Suppressor macrophage treated with lipopolysaccharide for 1 hour (primary cell): ENCODE results near the gene CARD11.
A peak's percentile ranks its signal among the peaks of the same experiment; 100 is the strongest.

Experiments used
- DNase-seq, 3 donors: peaks; one replicate each; pipeline ENCODE4 v3.0.0-alpha.2; 2020 to 2022

Gene CARD11

DNA sequence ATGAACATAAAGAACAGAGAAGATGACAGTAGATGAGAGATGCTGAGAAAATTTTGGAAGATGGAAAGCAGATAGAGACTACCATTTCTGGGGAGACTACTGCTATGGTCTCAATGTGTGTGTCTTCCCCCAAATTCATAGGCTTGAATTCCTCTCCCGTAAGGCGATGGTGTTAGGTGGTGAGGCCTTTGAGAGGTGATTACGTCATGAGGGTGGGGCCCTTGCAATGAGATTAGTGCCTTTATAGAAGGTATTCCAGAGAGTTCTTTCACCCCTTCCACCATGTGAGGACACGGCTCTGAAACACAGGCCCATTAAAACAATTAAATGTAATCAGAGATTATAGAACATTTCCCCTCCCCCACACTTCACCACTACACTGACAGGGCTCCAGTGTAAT lies 23.9 kb downstream of the CARD11 start:
- no peak for DNase-seq

DNA sequence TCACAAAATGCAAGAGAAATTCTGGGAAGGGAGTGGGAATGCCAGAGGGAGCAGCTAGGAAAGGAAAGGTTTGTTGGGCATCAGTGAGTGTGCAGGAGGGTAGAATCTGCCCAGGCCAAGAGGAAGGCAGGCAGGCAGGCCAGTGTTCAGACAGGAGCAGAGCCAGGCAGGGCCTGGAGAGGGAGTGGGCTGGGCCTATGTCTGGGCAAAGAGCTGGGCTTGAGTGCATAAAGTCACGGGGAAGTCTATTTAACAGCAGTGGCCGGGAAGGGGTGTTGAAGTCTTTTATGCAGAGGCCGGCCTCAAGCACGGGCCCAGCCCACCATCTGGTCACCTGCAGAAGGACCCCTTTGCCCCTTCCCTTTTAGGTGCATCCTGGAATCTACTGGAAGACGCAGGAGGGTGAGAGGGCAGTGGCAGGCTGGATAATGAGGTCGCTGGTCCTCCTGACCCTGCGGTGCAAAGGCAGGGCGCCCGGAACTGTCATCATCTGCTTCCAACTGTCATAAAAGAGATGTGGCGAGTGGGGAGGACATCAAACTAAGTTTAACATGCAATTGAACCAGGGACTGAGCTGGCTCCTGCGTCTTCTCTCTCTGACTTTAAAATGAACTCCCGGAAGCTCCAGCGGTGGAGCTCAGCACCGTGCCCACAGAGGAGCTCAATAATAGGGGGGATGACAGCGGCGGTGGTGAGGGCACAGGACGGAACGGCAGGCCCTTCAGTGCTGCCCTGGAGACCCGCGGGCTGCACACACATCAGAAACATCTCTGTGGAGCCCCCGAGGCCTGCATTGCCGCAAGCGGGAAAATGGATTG lies 29.5 kb downstream of the CARD11 start:
- no peak for DNase-seq

DNA sequence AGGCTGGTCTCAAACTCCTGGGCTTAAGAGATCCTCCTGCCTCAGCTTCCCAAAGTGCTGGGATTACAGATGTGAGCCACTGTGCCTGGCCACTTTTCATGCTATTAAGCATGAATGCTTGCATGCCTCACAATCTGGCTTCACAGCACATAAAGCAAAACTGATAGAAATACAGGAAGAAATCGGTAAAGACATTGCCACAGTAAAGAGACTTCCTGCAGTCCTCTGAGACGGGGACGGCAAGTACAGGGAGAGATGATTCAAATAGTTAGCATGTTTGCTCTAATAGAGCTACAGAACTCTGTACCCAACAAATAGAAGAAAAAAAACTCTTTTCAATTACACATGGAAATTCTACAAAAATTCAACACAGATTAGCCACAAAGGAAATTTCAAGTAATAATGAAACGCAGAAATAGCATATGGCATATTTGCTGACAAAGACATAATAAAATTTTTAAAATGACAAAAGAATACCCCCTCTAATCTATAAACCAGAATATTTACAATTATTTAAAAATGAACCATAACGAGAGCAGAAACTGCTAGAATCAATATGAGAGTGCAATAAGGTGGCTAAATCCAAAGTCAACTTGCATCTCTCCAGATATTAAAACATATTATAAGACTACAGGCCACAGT lies 32.3 kb downstream of the CARD11 start:
- no peak for DNase-seq

DNA sequence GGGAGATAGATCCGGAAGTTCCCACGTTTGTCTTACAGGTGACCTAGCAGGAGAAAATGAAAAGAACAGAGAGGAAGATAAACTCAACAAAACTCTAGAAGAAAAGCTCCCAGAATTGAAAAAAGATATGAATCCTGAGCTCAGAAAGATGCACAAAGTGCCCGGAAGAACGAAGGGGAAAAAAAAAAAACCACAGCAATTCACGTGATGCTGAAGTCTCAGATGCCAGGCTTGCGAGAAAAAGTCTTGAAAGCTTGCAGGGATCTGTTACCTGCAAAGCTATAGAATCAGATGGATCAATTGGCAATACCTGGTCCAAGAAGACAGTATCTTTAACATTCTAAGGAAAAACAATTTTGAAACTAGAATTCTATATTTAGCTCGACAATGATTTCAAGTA lies 33.5 kb downstream of the CARD11 start:
- DNase-seq, result no peak

DNA sequence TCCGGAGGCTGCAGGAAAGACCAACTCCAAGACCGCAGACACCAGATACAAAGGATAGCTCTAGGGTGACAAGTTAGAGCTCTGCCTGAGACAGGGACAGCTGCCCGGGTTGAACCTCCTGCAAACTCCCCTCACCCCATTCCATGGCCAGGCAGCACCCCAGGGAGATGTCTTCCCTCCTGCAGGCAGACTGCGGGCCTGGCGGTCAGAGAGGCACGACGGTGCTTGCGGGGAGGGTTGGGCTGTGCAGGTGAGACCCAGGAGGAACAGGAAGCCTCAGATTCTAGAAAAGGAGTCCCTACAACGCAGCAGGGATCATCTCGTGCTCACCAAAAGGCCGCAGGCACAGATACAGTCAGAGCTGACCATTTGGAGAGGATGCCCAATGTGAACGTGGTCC lies 34.6 kb downstream of the CARD11 start:
- DNase-seq, result no peak

DNA sequence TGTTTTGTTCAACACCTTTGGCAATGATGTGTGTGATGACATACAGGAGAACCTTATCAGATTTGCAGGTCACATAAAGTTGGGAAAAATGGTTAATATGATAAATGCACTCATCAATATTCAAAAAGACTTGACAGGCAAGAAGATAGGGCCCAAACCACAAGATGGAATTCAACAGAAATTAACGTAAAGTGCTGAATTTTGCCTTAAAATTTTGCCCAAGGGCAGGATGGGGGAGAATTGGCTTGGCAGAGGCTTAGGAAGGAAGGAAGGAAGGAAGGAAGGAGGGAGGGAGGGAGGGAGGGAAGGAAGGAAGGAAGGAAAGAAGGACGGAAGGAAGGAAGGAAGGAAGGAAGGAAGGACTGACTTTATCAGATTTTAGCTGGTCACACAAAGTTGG lies 35.3 kb downstream of the CARD11 start:
- DNase-seq, result no peak

DNA sequence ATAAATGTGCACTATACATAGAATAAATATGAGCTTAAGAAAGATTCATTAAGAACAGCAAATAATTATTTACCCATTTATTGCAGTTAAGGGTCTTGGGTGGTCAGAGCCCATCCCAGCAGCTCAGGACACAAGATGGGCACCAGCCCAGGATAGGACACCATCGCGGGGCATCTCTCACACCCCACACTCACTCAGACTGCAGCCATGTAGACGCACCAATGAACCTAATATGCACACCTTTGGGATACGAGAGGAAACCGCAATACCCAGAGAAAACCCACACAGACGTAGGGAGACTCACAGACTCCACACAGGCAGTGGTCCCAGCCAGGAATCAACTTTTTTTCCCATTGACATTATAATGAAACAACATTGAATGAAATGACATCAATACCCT lies 36.0 kb downstream of the CARD11 start:
- DNase-seq, result no peak

DNA sequence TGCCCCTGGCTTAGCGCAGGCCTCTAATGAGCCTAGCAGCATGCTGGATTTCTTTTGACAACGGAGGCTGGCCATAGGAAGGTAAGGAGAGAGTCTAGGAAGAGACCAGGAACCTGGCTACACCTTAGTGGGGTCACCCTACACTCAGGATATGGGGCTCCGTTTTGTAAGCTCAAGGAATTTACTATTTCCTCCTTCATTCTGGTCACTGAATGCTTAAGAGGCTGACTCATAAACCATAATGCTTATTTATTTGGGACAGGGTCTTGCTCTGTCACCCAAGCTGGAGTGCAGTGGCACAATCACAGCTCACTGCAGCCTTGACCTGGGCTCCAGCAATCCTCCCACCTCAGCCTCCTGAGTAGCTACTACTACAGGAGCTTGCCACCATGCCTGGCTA lies 38.4 kb downstream of the CARD11 start:
- no peak for DNase-seq

DNA sequence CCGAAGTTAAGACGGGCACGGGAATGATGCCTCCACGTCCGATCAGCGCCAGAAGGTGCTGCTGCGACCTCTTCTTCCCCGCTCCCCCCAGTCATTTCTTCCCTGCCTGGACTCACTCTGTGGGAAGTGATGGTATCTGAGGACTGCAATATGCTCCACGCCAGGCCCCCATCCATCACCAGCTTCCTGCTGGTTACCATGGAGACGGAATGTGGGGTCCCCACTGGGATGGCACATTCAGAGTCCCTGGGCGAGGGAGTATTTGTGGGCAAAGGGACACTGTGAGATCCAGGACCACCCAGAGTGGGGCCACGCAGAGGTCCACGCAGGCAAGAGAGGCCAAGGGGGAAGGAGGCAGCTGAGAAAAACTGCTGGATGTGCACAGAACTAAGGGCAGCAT lies 39.7 kb downstream of the CARD11 start:
- DNase-seq, result no peak

DNA sequence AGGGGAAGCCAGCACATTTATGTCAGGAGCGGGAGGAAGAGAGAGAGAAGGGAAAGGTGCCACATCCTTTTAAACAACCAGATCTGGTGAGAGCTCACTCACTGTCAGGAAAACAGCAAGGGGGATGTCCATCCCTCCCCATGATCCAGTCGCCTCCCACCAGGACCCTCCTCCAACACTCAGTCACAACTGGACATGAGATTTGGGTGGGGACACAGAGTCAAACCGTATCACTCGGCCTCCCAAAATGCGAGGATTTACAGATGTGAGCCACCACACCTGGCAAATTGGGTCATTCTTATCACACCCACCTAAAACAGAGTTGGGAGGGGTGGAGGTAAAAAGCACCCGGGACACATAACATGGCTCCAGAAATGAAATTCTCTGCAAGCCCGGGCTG lies 41.0 kb downstream of the CARD11 start:
- no peak for DNase-seq

DNA sequence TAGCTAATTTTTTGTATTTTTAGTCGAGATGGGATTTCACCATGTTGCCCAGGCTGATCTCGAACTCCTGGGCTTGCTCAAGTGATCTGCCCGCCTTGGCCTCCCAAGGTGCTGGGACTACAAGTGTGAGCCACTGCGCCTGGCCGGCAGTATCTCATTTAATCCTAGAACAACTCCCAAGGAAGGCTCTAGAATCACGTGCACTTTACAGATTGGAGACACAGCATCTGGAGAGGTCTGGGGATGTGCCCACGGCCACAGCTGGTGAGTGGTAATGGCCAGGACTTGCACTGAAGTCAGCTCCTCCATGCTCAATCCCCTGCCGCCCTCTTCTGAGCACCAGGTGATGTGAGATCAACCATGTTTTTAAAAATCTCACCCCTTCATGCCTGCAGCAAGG lies 43.1 kb downstream of the CARD11 start:
- DNase-seq, result no peak

DNA sequence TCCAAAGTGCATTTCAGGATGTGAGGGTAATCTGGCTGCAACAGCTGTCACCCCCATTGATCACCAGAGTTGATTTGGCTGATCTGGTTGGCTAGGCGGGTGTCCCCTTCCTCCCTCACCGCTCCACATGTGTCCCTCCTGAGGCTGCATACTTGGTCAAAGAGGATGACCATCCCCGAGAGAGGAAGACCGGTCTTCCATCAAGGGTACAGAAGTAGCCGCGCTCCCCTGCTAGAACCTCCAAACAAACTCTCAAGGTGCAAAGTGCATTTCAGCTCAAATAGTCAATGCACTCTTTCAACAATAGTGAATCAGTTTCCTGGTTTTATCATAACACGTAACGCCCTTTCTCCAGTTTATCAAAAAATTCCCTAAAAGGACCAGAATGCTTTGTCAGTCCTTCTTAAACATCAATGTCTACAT lies 44.6 kb downstream of the CARD11 start:
- no peak for DNase-seq

DNA sequence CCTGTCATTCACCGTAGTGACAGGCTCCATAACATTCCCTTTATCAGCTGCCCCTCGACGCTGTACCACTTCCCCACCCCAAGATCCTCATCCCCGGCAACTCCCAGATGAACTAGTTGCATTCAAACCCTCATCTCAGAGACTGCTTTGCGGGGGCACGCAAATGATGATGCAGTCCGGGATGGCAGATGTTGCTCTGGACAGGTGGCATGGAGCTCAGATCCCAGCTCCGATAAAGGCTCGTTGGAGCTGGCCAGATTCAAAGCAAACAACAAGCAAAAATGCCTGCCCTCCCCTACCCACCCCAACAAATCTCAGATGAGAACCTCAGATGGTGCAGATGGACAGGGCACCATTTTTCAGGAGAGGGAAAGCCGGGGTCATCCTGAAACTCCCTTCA lies 46.7 kb downstream of the CARD11 start:
- DNase-seq, result no peak

DNA sequence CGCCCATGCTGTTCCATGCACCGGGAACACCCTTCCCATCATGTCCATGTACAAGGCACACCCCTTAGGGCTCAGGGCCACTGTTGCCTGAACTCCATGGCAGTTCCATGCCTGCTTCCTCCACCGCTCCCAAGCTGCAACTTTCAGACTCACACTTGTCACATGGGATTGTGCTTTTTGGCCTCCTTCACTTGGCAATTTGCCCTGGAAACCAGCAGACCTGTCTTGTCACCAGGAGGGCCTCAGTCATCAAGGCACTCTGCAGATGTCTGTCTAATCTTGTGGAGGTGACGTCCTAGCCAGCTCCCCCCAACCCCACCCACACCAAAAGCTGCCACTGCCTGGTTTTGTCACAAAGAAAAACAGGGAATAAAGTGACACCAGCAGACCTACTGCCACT lies 47.5 kb downstream of the CARD11 start:
- DNase-seq, result no peak

DNA sequence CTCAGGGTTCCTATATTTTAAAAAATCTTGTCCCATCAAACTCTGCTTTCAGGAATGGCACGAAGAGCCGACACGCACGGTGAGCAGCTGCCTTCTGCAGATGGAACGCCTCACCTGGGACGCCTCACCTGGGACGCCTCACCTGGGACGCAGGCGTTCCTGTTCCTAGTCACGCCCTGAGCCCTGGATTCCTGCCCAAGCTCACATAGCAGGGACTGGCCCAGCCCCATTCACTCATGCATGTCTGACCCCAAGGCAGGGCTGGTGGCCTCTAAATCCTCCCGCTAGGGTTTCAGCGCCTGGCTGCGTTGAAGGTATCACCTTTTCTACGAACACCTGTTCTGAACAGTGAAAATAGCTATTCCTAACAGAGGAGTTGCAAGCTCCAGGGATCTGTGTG lies 49.8 kb downstream of the CARD11 start:
- no peak for DNase-seq

DNA sequence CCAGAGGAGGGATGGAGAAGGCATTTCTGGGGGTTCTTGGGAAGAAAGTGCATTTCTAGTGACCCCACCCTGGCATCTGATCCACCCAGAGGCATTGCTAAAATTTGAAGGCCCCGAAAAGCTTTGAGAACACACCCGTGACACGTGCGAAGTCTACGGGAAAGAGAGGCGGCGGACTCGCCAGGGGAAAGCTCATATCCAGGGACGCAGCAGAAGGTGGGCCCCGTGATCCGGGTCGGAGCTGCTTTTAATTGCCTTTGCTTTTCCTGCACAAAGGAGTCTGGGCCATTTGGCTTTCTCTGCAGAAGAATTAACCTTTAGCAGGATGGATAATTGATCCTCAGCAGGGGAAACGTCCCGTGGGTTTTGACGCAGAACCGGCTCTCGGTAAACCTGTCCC lies 50.3 kb downstream of the CARD11 start:
- no peak for DNase-seq

DNA sequence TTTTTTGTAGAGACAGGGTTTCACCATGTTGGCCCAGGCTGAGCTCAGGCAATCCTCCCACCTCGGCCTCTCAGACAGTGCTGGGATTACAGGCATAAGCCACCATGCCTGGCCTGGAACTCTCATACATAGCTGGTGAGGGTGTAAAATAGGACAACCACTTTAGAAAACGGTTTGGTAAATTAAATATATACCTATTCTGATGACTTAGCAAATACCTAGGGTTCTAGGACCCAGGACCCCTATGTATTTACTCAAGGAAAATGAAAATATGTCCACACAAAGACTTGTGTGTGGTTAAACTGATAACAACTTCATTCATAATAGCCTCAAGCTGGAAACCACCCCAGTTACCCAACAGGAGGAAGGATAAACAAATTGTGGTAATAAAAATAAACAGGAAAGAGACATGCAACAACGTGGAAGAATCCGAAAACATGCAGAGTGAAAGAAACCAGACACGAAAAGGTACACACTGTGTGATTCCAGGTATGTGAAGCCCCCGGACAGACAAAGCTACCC lies 52.7 kb downstream of the CARD11 start:
- no peak for DNase-seq

DNA sequence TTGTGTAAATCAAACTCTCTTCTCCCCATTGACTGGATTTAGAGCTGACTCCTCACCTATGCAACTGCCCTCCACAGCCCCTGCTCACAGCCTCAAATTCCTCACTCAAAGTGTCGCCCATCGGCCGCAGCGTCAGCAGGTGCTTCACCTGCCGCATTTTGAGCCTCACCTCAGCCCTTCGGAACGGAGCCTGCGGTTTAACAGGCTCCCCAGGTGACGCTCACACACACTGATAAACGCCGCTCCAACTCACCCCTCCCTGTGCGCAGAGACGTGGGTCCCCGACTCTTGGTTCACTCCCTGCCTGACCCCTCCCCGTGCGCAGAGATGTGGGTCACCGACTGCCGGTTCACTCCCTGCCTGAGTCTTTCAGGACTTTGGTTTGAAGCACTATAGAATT lies 57.1 kb downstream of the CARD11 start:
- DNase-seq, result no peak

DNA sequence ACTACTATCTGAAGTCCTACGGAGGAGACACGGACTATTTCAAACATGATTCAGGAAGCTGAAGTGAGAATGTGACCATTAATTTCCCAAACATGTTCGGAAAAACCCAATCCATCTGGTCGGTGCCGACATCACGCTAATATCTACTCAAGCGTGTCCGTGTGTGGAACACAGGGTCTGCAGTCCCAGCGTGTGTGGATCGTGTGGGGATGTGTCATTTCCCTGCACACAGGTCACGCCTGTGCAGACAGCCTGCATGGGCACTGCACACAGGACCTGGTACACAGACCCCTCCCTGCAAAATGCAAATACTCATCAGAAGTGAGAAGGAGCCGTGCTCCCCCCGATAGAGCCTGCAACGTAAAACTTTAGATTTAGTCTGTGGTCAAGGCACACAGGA lies 57.8 kb downstream of the CARD11 start:
- DNase-seq, result no peak

DNA sequence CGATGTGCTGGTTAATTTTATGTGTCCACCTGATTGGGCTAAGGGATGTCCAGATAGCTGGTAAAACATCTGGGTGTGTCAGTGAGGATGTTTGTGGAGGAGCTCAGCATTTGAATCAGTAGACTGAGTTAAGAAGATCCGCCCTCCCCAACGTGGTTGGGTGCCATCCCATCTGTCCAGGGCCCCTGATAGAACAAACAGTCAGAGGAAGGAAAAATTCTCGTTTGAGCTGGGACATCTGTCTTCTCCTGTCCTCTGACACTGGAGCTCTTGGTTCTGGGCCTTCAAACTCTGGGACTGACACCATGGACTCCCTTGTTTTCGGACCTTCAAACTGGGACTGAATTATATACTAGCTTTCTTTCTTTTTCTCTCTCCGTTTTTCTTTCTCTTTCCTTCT lies 59.6 kb downstream of the CARD11 start:
- no peak for DNase-seq

DNA sequence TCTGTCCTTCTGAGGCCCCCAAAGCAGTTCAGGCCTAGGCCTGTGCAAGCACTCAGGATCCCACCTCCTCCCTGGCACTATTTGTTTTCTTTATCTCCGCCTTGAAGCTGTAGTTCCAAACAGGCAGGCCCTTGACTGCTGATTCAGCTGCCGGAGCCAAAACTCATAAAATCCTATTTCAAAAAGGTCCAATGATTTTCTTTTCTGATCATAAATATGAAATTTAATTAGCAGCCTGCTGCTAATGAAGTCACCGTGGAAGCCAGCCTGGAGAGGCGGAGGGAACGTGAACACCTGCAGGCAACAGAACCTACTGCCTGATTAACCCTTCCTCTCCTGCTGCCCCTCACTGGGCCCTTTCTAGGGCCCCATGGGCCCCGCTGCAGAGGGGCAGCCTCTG lies 60.1 kb downstream of the CARD11 start:
- DNase-seq, result no peak

DNA sequence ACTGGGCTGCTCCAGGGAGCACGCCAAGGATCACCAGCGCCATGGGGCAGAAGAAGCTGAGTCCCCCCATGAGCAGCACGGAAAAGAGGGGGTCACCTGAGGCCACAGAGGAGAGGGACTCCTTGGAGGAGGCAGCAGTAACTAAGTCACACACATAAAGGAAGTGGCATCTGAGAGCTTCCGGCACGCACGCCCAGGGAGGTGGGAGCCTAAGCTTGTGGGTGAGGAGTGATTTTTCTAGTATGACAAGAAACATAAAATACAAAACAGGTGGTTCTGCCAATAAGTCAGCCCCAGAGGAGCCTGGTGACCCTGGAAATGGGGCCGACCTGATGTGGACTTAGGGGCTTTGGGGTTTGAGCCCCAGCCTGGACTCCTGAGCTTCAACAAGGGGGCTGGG lies 60.8 kb downstream of the CARD11 start:
- DNase-seq, result peak in 1 of 3 donors; percentile 31

DNA sequence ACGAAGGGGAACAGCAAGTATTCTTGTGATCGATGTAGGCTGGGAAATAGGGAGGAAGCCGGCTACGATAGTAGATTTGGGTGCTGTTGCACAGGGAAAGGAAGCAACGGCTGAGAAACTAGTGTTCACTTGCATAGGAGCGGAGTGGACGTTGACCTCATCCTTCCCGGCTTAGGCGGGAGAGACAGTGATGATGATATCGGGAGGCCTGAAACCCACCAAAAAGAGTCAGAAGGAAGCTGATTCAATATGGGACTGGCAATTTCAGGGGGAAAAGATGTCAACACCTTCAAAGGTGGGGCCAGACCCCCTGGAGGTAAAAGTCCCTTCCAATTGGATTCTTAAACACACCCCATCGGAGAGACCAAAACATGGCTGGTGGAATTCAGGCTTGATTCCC lies 61.3 kb downstream of the CARD11 start:
- DNase-seq, result no peak

DNA sequence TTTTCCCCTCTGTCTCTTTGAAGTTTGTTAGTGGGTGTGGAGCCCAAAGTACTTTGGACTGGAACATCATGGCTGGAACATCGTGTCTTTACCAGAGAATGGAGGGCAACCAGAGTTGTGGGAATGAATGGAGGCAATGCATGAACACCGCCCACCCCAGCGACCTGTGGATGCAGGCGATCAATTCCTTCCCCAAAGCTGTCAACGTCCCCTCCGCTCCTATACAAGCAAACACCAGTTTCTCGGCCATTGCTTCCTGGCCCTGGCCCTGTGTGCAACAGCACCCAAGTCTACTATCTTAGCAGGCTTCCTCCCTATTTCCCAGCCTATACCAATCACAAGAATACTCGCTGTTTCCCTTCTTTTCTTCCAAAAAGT lies 62.6 kb downstream of the CARD11 start:
- DNase-seq, result no peak
